Effector memory CD8-positive, alpha-beta T cell (primary cell): Measurements from ENCODE around the gene DPM1.

Experiments
- ATAC-seq: fragments of 150-1000 bp; cut with Tn5 transposase; replicated peaks from 2 replicates; pipeline ENCODE4 v1.10.0; 2021; ENCODE audit warnings: mild to moderate bottlenecking, moderate library complexity
- DNase-seq, 3 experiments: peaks; one replicate each; pipeline ENCODE4 v3.0.0; 2021
- H3K27ac Mint-ChIP-seq, 2 donors: one replicate each; pipeline ENCODE4 v1.8.0; 2022; ENCODE audit warnings: mild to moderate bottlenecking in 2 of 2, mixed read lengths in 2 of 2, moderate library complexity in 2 of 2
- H3K27me3 Mint-ChIP-seq, 2 donors: one replicate each; pipeline ENCODE4 v1.8.0; 2022; ENCODE audit warnings: mixed read lengths in 2 of 2
- H3K36me3 Mint-ChIP-seq: one replicate; pipeline ENCODE4 v1.8.0; 2022; ENCODE audit warnings: mild to moderate bottlenecking, moderate library complexity, mixed read lengths; ENCODE audit not compliant: insufficient read depth
- H3K4me1 Mint-ChIP-seq, 2 donors: one replicate each; pipeline ENCODE4 v1.8.0; 2022; ENCODE audit warnings: low read depth in 2 of 2, mixed read lengths in 2 of 2
- H3K4me3 Mint-ChIP-seq, 2 donors: one replicate each; pipeline ENCODE4 v1.8.0; 2022; ENCODE audit warnings: mild to moderate bottlenecking in 2 of 2, mixed read lengths in 2 of 2, moderate library complexity in 2 of 2
- H3K9me3 Mint-ChIP-seq, 2 donors: one replicate each; pipeline ENCODE4 v1.8.0; 2022; ENCODE audit warnings: mixed read lengths in 2 of 2

The DPM1 gene

GRCh38 chr20:50916257-50916656, 42.1 kb downstream of the DPM1 start:
- peak overlapping the region in 1 of 2 donors; percentile 3 for H3K4me3 Mint-ChIP-seq
- H3K27ac Mint-ChIP-seq, result peak overlapping the region; percentile 24 to 93
- H3K27me3 Mint-ChIP-seq, result no peaks in the 10 kb centered on the region
- DNase-seq, result no peak
- peaks cover 50 to 89% of the 10 kb centered on the region in 2 donors for H3K4me1 Mint-ChIP-seq
- H3K9me3 Mint-ChIP-seq, result no peaks in the 10 kb centered on the region
- H3K36me3 Mint-ChIP-seq, result peaks cover 11% of the 10 kb centered on the region
- no peak for ATAC-seq

- Mint-ChIP-seq H3K27ac (peak overlapping the region in 1 of 2 donors; percentile 74), H3K4me3 (peak overlapping the region in 1 of 2 donors; percentile 43), H3K9me3 (no peaks in the 10 kb centered on the region), H3K27me3 (no peaks in the 10 kb centered on the region), H3K4me1 (peaks cover 55 to 88% of the 10 kb centered on the region in 2 donors), H3K36me3 (peaks cover 9% of the 10 kb centered on the region)
- ATAC-seq (no peak), DNase-seq (no peak)
Observed at GRCh38 chr20:50915424-50915823, 42.9 kb downstream of the DPM1 start.

GRCh38 chr20:50913690-50914375, 44.5 kb downstream of the DPM1 start:
- H3K27ac Mint-ChIP-seq, result peak overlapping the region; percentile 78 to 79
- H3K4me3 Mint-ChIP-seq, result peak overlapping the region in 1 of 2 donors; percentile 16
- peaks cover 8% of the 10 kb centered on the region for H3K36me3 Mint-ChIP-seq
- H3K27me3 Mint-ChIP-seq, result no peaks in the 10 kb centered on the region
- DNase-seq (no peak), ATAC-seq (peak; percentile 57)
- no peaks in the 10 kb centered on the region for H3K9me3 Mint-ChIP-seq
- H3K4me1 Mint-ChIP-seq, result peaks cover 58 to 88% of the 10 kb centered on the region in 2 donors

- H3K27me3 Mint-ChIP-seq, result no peaks in the 10 kb centered on the region
- H3K4me3 Mint-ChIP-seq, result peak overlapping the region in 1 of 2 donors; percentile 32
- DNase-seq (no peak), ATAC-seq (no peak)
- peaks cover 5% of the 10 kb centered on the region for H3K36me3 Mint-ChIP-seq
- H3K27ac Mint-ChIP-seq, result peak overlapping the region; percentile 52 to 74
- no peaks in the 10 kb centered on the region for H3K9me3 Mint-ChIP-seq
- peaks cover 53 to 79% of the 10 kb centered on the region in 2 donors for H3K4me1 Mint-ChIP-seq
Observed at GRCh38 chr20:50911716-50912115, 46.6 kb downstream of the DPM1 start.

GRCh38 chr20:50911030-50911429, 47.3 kb downstream of the DPM1 start:
- Mint-ChIP-seq H3K27me3 (no peaks in the 10 kb centered on the region), H3K9me3 (no peaks in the 10 kb centered on the region), H3K27ac (peak overlapping the region; percentile 52 to 74), H3K4me3 (peak overlapping the region in 1 of 2 donors; percentile 32), H3K36me3 (peaks cover 4% of the 10 kb centered on the region), H3K4me1 (peaks cover 49 to 77% of the 10 kb centered on the region in 2 donors)
- no peak for ATAC-seq
- no peak for DNase-seq

- peaks cover 47 to 78% of the 10 kb centered on the region in 2 donors for H3K4me1 Mint-ChIP-seq
- H3K36me3 Mint-ChIP-seq, result peaks cover 10% of the 10 kb centered on the region
- peak overlapping the region in 1 of 2 donors; percentile 3 for H3K4me3 Mint-ChIP-seq
- no peak for DNase-seq
- no peak for ATAC-seq
- peak overlapping the region in 1 of 2 donors; percentile 35 for H3K27ac Mint-ChIP-seq
- H3K9me3 Mint-ChIP-seq, result no peaks in the 10 kb centered on the region
- H3K27me3 Mint-ChIP-seq, result no peaks in the 10 kb centered on the region
Observed at GRCh38 chr20:50909413-50909812, 48.9 kb downstream of the DPM1 start.

GRCh38 chr20:50904067-50904570, 54.2 kb downstream of the DPM1 start:
- no peak overlapping the region for H3K4me3 Mint-ChIP-seq
- H3K9me3 Mint-ChIP-seq, result no peaks in the 10 kb centered on the region
- peak overlapping the region; percentile 23 to 80 for H3K27ac Mint-ChIP-seq
- no peak for ATAC-seq
- DNase-seq, result no peak
- peaks cover 53% of the 10 kb centered on the region for H3K36me3 Mint-ChIP-seq
- H3K27me3 Mint-ChIP-seq, result no peaks in the 10 kb centered on the region
- peaks cover 28 to 66% of the 10 kb centered on the region in 2 donors for H3K4me1 Mint-ChIP-seq

GRCh38 chr20:50903353-50904051, 54.8 kb downstream of the DPM1 start:
- no peaks in the 10 kb centered on the region for H3K9me3 Mint-ChIP-seq
- H3K4me3 Mint-ChIP-seq, result no peak overlapping the region
- DNase-seq (no peak), ATAC-seq (no peak)
- H3K27me3 Mint-ChIP-seq, result no peaks in the 10 kb centered on the region
- peaks cover 58% of the 10 kb centered on the region for H3K36me3 Mint-ChIP-seq
- H3K4me1 Mint-ChIP-seq, result peaks cover 28 to 60% of the 10 kb centered on the region in 2 donors
- peak overlapping the region in 1 of 2 donors; percentile 80 for H3K27ac Mint-ChIP-seq

- Mint-ChIP-seq H3K36me3 (peaks cover 74% of the 10 kb centered on the region), H3K27me3 (no peaks in the 10 kb centered on the region), H3K4me1 (peaks cover 21 to 50% of the 10 kb centered on the region in 2 donors), H3K4me3 (no peak overlapping the region), H3K27ac (peak overlapping the region; percentile 15 to 80), H3K9me3 (no peaks in the 10 kb centered on the region)
- ATAC-seq (no peak), DNase-seq (no peak)
Observed at GRCh38 chr20:50901301-50901700, 57.0 kb downstream of the DPM1 start.

GRCh38 chr20:50900261-50900660, 58.1 kb downstream of the DPM1 start:
- H3K4me3 Mint-ChIP-seq, result no peak overlapping the region
- DNase-seq (no peak), ATAC-seq (no peak)
- no peaks in the 10 kb centered on the region for H3K27me3 Mint-ChIP-seq
- H3K36me3 Mint-ChIP-seq, result peaks cover 78% of the 10 kb centered on the region
- peaks cover 19 to 41% of the 10 kb centered on the region in 2 donors for H3K4me1 Mint-ChIP-seq
- peak overlapping the region in 1 of 2 donors; percentile 80 for H3K27ac Mint-ChIP-seq
- H3K9me3 Mint-ChIP-seq, result no peaks in the 10 kb centered on the region

- no peak for ATAC-seq
- peaks cover 13 to 24% of the 10 kb centered on the region in 2 donors for H3K4me1 Mint-ChIP-seq
- H3K36me3 Mint-ChIP-seq, result peaks cover 78% of the 10 kb centered on the region
- H3K27ac Mint-ChIP-seq, result peak overlapping the region; percentile 32 to 38
- DNase-seq, result no peak
- no peak overlapping the region for H3K4me3 Mint-ChIP-seq
- no peaks in the 10 kb centered on the region for H3K9me3 Mint-ChIP-seq
- H3K27me3 Mint-ChIP-seq, result no peaks in the 10 kb centered on the region
Observed at GRCh38 chr20:50898475-50898874, 59.9 kb downstream of the DPM1 start.

- Mint-ChIP-seq H3K4me1 (peaks cover 13 to 14% of the 10 kb centered on the region in 2 donors), H3K36me3 (peaks cover 77% of the 10 kb centered on the region), H3K27ac (peak overlapping the region; percentile 29 to 60), H3K9me3 (no peaks in the 10 kb centered on the region), H3K4me3 (no peak overlapping the region), H3K27me3 (no peaks in the 10 kb centered on the region)
- ATAC-seq, result no peak
- DNase-seq, result no peak
Observed at GRCh38 chr20:50895111-50895830, 63.1 kb downstream of the DPM1 start.

- Mint-ChIP-seq H3K9me3 (no peaks in the 10 kb centered on the region), H3K27ac (peak overlapping the region; percentile 12 to 55), H3K4me1 (peaks cover 14% of the 10 kb centered on the region in 2 donors), H3K36me3 (peaks cover 71% of the 10 kb centered on the region), H3K4me3 (no peak overlapping the region), H3K27me3 (no peaks in the 10 kb centered on the region)
- ATAC-seq (no peak), DNase-seq (no peak)
Observed at GRCh38 chr20:50893620-50894019, 64.7 kb downstream of the DPM1 start.
